ENCODE measurements around the gene OVAAL.

OVAAL gene

GRCh38 chr1:180611016-180611930 lies 52.5 kb downstream of the OVAAL start:
- DNase-seq: no peak

GRCh38 chr1:180612632-180613031 lies 53.9 kb downstream of the OVAAL start:
- DNase-seq: no peak

GRCh38 chr1:180614730-180615129 lies 56.0 kb downstream of the OVAAL start:
- DNase-seq: no peak

- DNase-seq: no peak
Measured at GRCh38 chr1:180615493-180616290, 56.9 kb downstream of the OVAAL start.

All from activated CD4-positive, alpha-beta T cell treated with anti-CD3 and anti-CD28 coated beads, Interleukin-2, amount 50 U/mL, for 48 hours (primary cell).